Trophoblast cell (in vitro differentiated cells and primary cell): ENCODE results near the gene KCNN4.

Source experiments
- DNase-seq, 2 donors: peaks; one replicate each; pipeline ENCODE4 v3.0.0-alpha.2; 2016
- H2AFZ ChIP-seq: 2 replicates; pipeline ENCODE4 v1.6.1; 2013; ENCODE audit warnings: low read length, moderate library complexity, mild to moderate bottlenecking; ENCODE audit not compliant: insufficient read depth, poor library complexity
- H2AK5ac ChIP-seq: 2 replicates; pipeline ENCODE4 v1.6.1; 2013; ENCODE audit warnings: mild to moderate bottlenecking, low read length
- H2BK120ac ChIP-seq: 2 replicates; pipeline ENCODE4 v1.6.1; 2013; ENCODE audit warnings: low read length, mild to moderate bottlenecking, moderate library complexity; ENCODE audit not compliant: insufficient read depth, poor library complexity
- H2BK12ac ChIP-seq: 2 replicates; pipeline ENCODE4 v1.6.1; 2013; ENCODE audit warnings: mild to moderate bottlenecking, low read length, moderate library complexity
- H2BK5ac ChIP-seq: 2 replicates; pipeline ENCODE4 v1.6.1; 2013; ENCODE audit warnings: low read length, low read depth, moderate library complexity, mild to moderate bottlenecking; ENCODE audit not compliant: poor library complexity
- H3K14ac ChIP-seq: 2 replicates; pipeline ENCODE4 v1.6.1; 2013; ENCODE audit warnings: mild to moderate bottlenecking, low read length
- H3K18ac ChIP-seq: 2 replicates; pipeline ENCODE4 v1.6.1; 2013; ENCODE audit warnings: mild to moderate bottlenecking, low read length
- H3K23ac ChIP-seq: 2 replicates; pipeline ENCODE4 v1.6.1; 2013; ENCODE audit warnings: low read length
- H3K27ac ChIP-seq: 2 replicates; pipeline ENCODE4 v1.5.1; 2013; ENCODE audit warnings: low read depth, mild to moderate bottlenecking, inconsistent platforms, low read length, moderate library complexity
- H3K27me3 ChIP-seq: 2 replicates; pipeline ENCODE4 v1.6.1; 2013; ENCODE audit warnings: inconsistent platforms, mild to moderate bottlenecking, low read length, moderate library complexity; ENCODE audit not compliant: insufficient read depth
- H3K36me3 ChIP-seq, 2 experiments: 1 replicate in 1 of 2; 2 replicates in 1 of 2; pipeline ENCODE4 v1.6.1; 2013; ENCODE audit warnings: low read length in 2 of 2, mild to moderate bottlenecking in 2 of 2, moderate library complexity in 1 of 2; ENCODE audit not compliant: insufficient read depth in 2 of 2, control insufficient read depth in 1 of 2
- H3K4ac ChIP-seq: 2 replicates; pipeline ENCODE4 v1.6.1; 2013; ENCODE audit warnings: low read depth, mild to moderate bottlenecking, low read length, moderate library complexity
- H3K4me1 ChIP-seq, 2 experiments: 1 replicate in 1 of 2; 2 replicates in 1 of 2; pipeline ENCODE4 v1.6.1; 2013; ENCODE audit warnings: low read length in 2 of 2, mild to moderate bottlenecking in 2 of 2, moderate library complexity in 1 of 2; ENCODE audit not compliant: insufficient read depth in 2 of 2, control insufficient read depth in 1 of 2
- H3K4me2 ChIP-seq: 2 replicates; pipeline ENCODE4 v1.6.1; 2013; ENCODE audit warnings: inconsistent platforms, mild to moderate bottlenecking, low read length, moderate library complexity
- H3K4me3 ChIP-seq: 2 replicates; pipeline ENCODE4 v1.5.1; 2013; ENCODE audit warnings: mild to moderate bottlenecking, low read depth, low read length, inconsistent platforms
- H3K79me1 ChIP-seq: one replicate; pipeline ENCODE4 v1.6.1; 2013; ENCODE audit warnings: low read length
- H3K79me2 ChIP-seq: 2 replicates; pipeline ENCODE4 v1.6.1; 2013; ENCODE audit warnings: low read length, mild to moderate bottlenecking; ENCODE audit not compliant: control insufficient read depth, insufficient read depth, poor library complexity
- H3K9ac ChIP-seq: 2 replicates; pipeline ENCODE4 v1.6.1; 2013; ENCODE audit warnings: mild to moderate bottlenecking, low read length
- H3K9me3 ChIP-seq: 2 replicates; pipeline ENCODE4 v1.6.1; 2013; ENCODE audit warnings: low read depth, mild to moderate bottlenecking, control low read depth, inconsistent platforms, low read length; ENCODE audit not compliant: insufficient read depth
- H4K12ac ChIP-seq: 2 replicates; pipeline ENCODE4 v1.6.1; 2013; ENCODE audit warnings: low read depth, mild to moderate bottlenecking, low read length, moderate library complexity
- H4K8ac ChIP-seq: 2 replicates; pipeline ENCODE4 v1.6.1; 2013; ENCODE audit warnings: low read depth, mild to moderate bottlenecking, low read length, moderate library complexity
- H4K91ac ChIP-seq: one replicate; pipeline ENCODE4 v1.6.1; 2013; ENCODE audit warnings: low read depth, mild to moderate bottlenecking, low read length, moderate library complexity
- WGBS: extraction: QIAGEN DNeasy Blood & Tissue Kit; methylation state at CpG from one replicate; pipeline ENCODE4 v1.1.7; 2013; ENCODE audit warnings: missing lambda C conversion rate; ENCODE audit not compliant: insufficient read length, insufficient coverage; ENCODE audit errors: extremely low coverage; 5-methylcytosine and 5-hydroxymethylcytosine counted together

Gene KCNN4

DNA sequence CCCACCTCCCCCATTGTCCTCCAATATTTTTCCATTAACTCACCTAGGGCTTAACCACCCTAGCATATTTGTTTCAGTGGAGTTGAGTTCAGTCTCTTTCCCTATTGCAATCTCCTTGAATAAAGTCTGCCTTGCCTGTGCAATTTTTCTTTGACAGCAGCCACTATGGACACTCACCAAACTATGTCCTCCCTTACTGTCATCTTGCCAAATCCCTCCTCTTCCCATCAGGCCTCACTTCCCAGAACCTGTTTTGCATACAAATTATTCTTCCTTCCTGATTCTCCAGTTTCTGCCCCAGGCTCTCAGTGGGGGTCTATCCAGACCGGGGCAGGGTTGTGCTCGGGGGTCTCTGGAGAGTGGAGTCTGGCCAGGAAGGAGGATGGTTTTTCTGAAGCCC, 23.7 kb upstream of the KCNN4 start:
- H4K12ac ChIP-seq: no peak overlapping the region
- no peak overlapping the region for H2BK120ac ChIP-seq
- H2AK5ac ChIP-seq: no peak overlapping the region
- H3K4me2 ChIP-seq: no peak overlapping the region
- H2BK5ac ChIP-seq: no peak overlapping the region
- DNase-seq: no peak
- no peaks in the 10 kb centered on the region for H3K79me2 ChIP-seq
- H3K4ac ChIP-seq: no peak overlapping the region
- no peak overlapping the region for H3K18ac ChIP-seq
- no peaks in the 10 kb centered on the region for H3K79me1 ChIP-seq
- H3K14ac ChIP-seq: no peak overlapping the region
- H4K91ac ChIP-seq: no peak overlapping the region
- no peak overlapping the region for H3K23ac ChIP-seq
- no peaks in the 10 kb centered on the region for H3K4me1 ChIP-seq
- no peak overlapping the region for H3K4me3 ChIP-seq
- no peaks in the 10 kb centered on the region for H3K27me3 ChIP-seq
- H2AFZ ChIP-seq: no peak overlapping the region
- H3K9ac ChIP-seq: no peak overlapping the region
- no peaks in the 10 kb centered on the region for H3K36me3 ChIP-seq
- no CpG with 5 or more reads among the region's 2 CpGs for WGBS
- no peak overlapping the region for H2BK12ac ChIP-seq
- no peaks in the 10 kb centered on the region for H3K9me3 ChIP-seq
- H4K8ac ChIP-seq: no peak overlapping the region
- H3K27ac ChIP-seq: no peak overlapping the region

DNA sequence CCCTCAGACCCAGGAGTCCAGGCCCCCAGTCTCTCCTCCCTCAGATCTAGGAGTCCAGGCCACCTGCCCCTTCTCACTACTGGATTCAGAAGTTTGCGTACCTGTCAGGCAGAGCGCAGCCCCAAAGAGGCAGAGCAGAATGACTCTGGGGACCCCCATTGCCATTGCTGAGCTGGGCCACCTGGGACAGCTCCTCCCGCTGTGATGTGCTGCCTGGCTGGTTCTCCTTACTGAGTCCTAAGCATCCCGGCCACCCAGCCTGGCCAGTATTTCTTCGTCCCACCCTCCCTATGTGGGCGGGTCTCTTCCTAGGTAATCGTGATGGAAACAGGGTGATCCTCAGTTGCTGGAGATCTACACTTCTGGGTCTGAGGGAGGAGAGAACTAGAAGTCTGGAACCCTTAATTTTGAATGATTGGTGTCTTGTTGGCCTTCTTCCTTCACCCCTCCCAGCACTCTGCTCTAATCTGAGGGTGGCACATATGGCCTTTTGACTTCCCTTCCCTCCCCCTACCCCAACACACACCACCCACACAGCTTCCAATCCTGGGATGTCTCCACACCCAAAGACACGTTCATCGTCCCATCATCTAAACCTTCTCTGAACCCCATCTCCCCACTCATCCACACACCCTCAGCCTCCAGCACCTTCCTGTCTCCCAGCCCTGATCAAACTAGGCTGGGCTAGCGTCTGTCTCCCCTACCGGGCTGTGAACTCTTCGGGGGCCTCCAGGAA, 21.6 kb upstream of the KCNN4 start, which contains the start of gene LYPD5:
LYPD5 (minus strand) TSS at position 232 of the 736 bp plus-strand sequence; CDS start at position 165, 67 bp downstream.
- Histone ChIP-seq H4K91ac (no peak within 1 kb of the TSS), H2AK5ac (no peak within 1 kb of the TSS), H2BK12ac (no peak within 1 kb of the TSS), H4K8ac (no peak within 1 kb of the TSS), H3K79me1 (no peaks in the 10 kb centered on the region), H3K79me2 (no peaks in the 10 kb centered on the region), H3K27ac (no peak within 1 kb of the TSS), H3K14ac (no peak within 1 kb of the TSS), H3K18ac (no peak within 1 kb of the TSS), H3K4me1 (peaks cover 5 to 11% of the 10 kb centered on the region in 2 experiments), H2BK5ac (no peak within 1 kb of the TSS), H3K23ac (no peak within 1 kb of the TSS), H3K9me3 (peaks cover 6% of the 10 kb centered on the region), H3K27me3 (peaks cover 2% of the 10 kb centered on the region), H2BK120ac (no peak within 1 kb of the TSS), H3K4me2 (no peak within 1 kb of the TSS), H3K9ac (no peak within 1 kb of the TSS), H3K36me3 (no peaks in the 10 kb centered on the region), H3K4ac (no peak within 1 kb of the TSS), H3K4me3 (no peak within 1 kb of the TSS), H2AFZ (no peak within 1 kb of the TSS), H4K12ac (no peak within 1 kb of the TSS)
- no CpG with 5 or more reads among the region's 12 CpGs for WGBS
- DNase-seq: no peak

DNA sequence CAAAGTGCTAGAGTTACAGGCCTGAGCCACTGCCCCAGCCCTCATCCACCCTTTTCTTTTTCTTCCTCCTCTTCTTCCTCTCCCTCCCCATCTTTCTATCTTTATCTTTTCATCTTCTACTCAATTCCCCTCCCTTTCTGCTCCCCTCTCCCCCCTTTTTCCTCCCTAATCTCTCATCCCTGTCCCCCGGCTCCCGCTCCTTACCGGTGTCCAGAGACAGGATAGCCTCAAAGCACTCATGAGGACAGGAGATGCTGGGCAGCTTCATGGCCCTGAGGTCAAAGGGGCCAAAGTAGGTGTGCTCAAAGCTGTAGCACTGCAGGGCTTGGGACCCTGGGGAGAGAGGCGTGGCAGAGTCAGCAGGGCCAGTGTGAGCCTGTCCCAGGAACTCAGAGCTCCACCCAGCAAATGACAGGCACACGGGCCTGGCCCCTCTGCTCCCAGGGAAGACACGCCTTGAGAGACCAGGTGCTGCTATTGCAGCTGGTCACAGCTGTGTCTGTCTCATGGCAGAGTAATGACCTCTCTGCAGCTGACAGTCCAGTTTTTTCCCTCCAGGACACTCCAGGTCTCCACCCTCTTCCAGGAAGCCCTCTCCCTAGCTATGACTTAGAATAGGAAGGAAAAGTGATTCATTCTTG, 18.8 kb upstream of the KCNN4 start:
- H2BK120ac ChIP-seq: no peak overlapping the region
- no peak overlapping the region for H3K14ac ChIP-seq
- H3K27ac ChIP-seq: no peak overlapping the region

DNA sequence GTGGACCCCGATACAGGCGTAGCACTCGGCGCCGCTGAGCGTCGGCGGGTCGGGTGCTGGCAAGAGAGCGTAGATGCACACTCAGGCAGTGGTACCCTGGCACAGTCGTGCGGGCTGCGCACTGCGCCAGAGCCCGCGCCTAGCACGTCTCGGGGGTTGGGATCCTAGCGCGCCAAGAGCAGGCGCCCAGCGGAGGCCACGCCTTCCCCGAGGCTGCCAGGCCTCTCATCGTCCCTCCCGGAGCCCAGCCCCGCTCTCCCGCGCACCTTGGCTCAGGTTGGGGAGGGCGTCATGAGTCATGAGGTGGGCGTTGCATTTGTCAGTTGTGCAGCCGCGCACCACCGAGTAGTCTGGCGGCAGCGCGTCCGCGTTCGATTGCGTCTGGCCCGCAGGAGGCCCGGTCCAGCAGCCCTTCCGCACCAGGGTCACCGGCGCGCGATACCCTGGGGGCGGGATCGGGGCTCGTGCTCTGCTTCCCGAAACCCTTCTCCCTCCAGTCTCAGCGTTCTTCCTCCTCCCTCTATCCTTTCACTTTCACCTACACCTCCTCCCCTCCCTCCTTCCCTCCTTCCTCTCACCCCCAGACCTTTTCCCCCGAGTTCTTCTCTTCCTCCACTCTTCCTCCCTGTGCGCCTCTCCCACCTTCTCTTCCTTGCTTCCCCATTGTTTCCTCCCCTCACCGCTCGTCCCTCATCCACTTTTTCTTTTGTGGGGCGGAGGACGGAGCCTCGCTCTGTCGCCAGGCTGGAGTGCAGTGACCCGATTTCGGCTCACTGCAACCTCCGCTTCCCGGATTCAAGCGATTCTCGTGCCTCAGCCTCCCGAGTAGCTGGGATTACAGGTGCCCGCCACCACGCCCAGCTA, 18.0 kb upstream of the KCNN4 start:
- H3K79me2 ChIP-seq: no peaks in the 10 kb centered on the region
- no peak overlapping the region for H2AK5ac ChIP-seq
- no peak overlapping the region for H2BK120ac ChIP-seq
- no peak overlapping the region for H2AFZ ChIP-seq
- peaks cover 4% of the 10 kb centered on the region for H3K27me3 ChIP-seq
- no peak overlapping the region for H3K9ac ChIP-seq
- H3K79me1 ChIP-seq: no peaks in the 10 kb centered on the region
- H3K4ac ChIP-seq: no peak overlapping the region
- no peaks in the 10 kb centered on the region for H3K36me3 ChIP-seq
- H3K27ac ChIP-seq: peak overlapping the region; percentile 2
- H2BK12ac ChIP-seq: no peak overlapping the region
- H3K18ac ChIP-seq: no peak overlapping the region
- DNase-seq: peak; percentile 83 to 84
- no peak overlapping the region for H4K91ac ChIP-seq
- no peak overlapping the region for H4K12ac ChIP-seq
- peak overlapping the region; percentile 60 for H3K4me3 ChIP-seq
- no peak overlapping the region for H2BK5ac ChIP-seq
- peaks cover 6% of the 10 kb centered on the region for H3K9me3 ChIP-seq
- H3K4me1 ChIP-seq: peaks cover 5 to 11% of the 10 kb centered on the region in 2 experiments
- H3K4me2 ChIP-seq: peak overlapping the region; percentile 76
- no peak overlapping the region for H4K8ac ChIP-seq
- H3K14ac ChIP-seq: no peak overlapping the region
- 100% methylated on average over 2 of the region's 70 CpGs for WGBS
- H3K23ac ChIP-seq: no peak overlapping the region

More for the DNA sequence above, 18.8 kb upstream of the KCNN4 start:
- Histone ChIP-seq H3K4me2 (no peak overlapping the region), H4K12ac (no peak overlapping the region), H3K18ac (no peak overlapping the region), H2AFZ (no peak overlapping the region), H3K9ac (no peak overlapping the region), H3K4me1 (peaks cover 5 to 11% of the 10 kb centered on the region in 2 experiments), H3K9me3 (peaks cover 6% of the 10 kb centered on the region), H3K23ac (no peak overlapping the region), H3K27me3 (peaks cover 4% of the 10 kb centered on the region), H3K79me1 (no peaks in the 10 kb centered on the region), H3K79me2 (no peaks in the 10 kb centered on the region), H3K4me3 (no peak overlapping the region), H4K8ac (no peak overlapping the region), H2AK5ac (no peak overlapping the region), H4K91ac (no peak overlapping the region), H3K4ac (no peak overlapping the region), H2BK12ac (no peak overlapping the region), H3K36me3 (no peaks in the 10 kb centered on the region), H2BK5ac (no peak overlapping the region)
- DNase-seq: peak; percentile 90 to 96
- WGBS: no CpG with 5 or more reads among the region's 6 CpGs
